ENCODE results near the gene C9orf40.

DNA sequence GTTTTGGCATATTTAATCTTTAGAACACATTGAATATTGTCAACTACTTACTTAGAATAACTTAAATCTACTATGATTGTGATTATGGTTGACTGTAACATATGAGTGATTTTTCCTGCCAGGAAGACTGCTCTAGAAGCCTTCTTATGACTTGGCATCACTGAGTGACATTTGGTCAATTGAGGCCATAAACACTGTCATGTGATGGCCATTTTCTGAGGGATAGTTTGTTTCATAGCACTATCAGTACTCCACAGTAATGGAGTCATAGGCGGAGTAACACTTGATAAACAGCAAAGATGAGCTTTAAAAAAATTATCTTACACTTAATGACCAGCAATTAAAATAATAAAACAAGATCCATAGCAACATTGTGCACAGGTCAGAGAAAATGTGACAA is 31.0 kb downstream of the C9orf40 start:
- no peak for TF ChIP-seq POLR2AphosphoS5 (IDR thresholded peaks at IDR 0.05; ENCODE audit: low read depth, low read length)
- TF ChIP-seq POLR2A (IDR thresholded peaks at IDR 0.05; ENCODE audit: low read depth, low read length): no peak
- TF ChIP-seq SPI1 (IDR thresholded peaks at IDR 0.05; ENCODE audit: low read depth, low read length): no peak
- TF ChIP-seq TAF1 (IDR thresholded peaks at IDR 0.05; ENCODE audit: low read depth, low read length): no peak
- TF ChIP-seq PAX5 (IDR thresholded peaks at IDR 0.05; ENCODE audit: insufficient read depth, low read length, severe bottlenecking): no peak

Data from GM12891 (cell line).